GM19043 (cell line): Measurements from ENCODE around the gene COL26A1.
"Not testable (repeated sequence)": the region's sequence is repeated elsewhere in the genome, so short reads cannot be mapped to it uniquely, and the experiment has no call there.

ENCODE experiments used
- ATAC-seq: cut with Tn5 transposase; IDR thresholded peaks from one replicate; pipeline ENCODE4 v1.9.1; 2021; ENCODE audit warnings: low read depth; ENCODE audit not compliant: unreplicated experiment

The COL26A1 gene

DNA sequence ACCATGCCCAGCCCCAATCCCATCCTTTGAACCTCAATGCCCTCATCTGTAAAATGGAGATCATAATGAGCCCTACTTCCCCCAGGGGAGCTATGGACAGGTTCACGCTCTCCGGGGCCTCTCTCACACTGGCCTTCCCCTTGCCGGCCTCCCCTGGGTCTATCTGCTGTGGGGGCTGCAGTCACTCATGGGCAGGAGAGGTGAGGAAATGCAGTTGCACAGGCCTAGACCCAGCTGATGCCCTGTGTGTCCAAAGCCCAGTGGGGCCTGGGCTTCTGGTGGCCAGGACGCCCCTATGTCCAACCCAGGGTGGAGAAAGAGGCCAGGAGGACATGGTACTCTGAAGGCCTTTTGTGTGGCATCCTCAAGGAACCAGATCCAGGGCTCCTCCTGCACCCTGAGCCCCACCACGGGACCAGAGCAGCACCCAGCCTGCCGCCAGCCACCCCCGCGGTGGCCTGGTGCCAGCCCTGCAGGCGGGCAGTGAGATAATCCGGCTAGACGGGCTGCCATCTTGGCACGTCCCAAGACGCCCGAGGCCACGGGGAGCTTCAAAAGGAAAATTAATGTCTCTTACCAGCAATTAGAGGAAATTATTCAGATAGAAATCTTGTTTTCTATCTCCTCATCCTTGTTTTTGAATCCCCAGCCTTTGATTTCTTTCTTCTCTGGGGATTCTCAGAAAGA is 227.4 kb downstream of the COL26A1 start:
- ATAC-seq: no peak

DNA sequence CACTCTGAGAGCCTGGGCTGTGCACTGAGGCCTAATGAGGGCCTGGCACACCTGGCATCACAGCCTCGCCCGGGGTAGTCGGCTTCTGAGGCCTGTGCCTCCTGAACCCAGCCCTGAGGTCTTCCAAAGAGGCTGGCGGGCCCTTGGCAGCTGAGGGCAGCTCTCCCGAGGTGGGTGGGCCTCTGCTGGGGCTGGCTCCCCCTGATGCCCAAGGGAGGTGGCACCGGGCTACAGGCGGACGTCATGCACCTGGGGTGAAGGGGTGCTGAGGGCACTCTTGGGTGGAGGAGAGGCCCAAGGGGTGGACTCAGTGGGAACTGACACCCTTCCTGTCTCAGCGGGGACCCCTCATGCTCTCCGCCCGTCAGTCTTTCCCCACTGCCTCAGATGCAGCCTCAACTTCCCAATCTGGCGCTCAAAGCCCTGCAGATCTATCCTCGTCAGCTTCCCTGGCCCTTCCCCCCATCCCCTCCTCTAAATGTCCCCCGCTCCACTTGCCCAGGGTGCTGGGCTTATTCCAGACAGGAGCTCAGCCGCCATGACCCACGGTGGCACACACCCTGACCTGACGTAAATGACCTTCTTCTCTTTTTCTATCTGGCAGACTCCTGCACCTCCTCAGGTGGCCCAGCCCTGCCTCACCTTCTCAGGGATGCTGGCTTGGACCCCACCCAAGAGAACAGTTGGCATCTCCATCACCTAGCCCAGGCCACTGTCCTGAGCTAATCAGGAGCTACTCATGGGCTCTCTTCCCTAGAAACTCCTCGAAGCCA is 228.2 kb downstream of the COL26A1 start:
- ATAC-seq: no peak

DNA sequence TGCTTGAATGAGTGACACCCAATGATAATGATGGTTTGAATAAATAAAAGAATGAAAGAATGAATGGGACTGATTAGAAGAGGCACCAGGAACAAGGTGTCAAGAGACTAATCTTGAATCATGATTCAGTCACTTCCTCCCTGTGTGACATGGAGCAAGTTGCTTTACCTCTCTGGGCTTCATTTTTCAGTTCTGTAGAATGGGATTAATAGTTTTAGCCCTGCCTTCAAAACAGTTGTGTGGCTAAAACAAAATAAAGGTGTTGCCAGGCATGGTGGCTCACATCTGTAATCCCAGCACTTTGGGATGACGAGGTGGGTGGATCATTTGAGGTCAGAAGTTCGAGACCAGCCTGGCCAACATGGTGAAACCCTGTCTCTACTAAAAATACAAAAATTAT is 228.8 kb downstream of the COL26A1 start:
- no peak for ATAC-seq

DNA sequence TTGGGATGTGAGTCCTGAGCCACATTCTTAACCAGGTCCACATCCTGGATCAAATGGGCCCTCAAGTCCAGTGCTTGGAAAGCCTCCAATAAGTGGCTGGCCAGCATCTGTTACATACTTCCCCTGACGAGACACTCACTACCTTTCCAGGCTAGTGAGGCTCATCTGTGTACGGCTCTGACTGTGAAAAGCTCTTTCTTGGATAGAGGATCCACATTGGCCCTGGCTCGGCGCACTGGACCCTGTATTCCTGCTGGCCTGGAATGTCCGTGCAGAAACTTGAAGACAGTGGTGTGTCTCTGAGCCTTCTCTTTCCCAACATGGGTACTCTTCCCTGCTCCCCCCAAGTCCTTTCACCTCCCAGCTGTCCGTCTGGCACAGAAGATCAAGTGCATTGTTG is 230.9 kb downstream of the COL26A1 start:
- no peak for ATAC-seq

DNA sequence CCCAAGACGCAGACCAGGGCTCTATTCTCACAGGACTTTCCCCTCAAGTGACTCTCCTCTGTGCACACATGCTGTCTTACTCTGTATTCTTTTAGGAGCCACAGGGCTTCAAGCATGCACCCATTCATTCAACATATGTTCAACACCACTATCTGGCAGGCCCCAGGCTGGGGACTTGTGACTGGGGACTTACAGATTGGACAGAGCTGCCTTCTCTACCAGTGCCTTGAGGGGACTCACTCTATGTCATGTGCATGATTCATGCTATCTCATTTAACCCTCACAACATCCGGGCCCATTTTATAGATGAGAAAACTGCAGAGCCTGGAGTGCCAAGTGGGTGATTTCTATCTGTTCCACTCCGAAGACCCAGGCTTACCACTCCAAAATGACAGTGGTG is 232.1 kb downstream of the COL26A1 start:
- ATAC-seq: no peak

DNA sequence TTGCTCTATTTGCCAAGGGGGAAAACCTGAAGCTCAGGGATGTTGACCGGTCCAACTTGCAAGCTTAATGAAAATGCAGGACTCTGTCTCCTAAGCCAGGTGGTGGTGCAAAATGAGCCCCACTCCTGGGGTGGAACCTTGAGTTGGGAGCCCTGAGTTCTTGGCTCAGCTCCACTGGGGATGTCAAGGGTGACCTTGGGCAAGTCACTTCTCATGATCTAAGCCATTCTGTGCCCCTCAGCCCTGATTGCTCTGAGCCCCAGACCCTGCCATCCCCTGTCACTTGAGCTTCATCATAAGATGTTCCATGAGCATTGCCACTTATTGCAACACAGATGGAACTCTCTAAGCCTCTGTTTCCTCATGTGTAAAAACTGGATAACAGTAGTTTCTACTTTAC is 232.6 kb downstream of the COL26A1 start:
- ATAC-seq: no peak

DNA sequence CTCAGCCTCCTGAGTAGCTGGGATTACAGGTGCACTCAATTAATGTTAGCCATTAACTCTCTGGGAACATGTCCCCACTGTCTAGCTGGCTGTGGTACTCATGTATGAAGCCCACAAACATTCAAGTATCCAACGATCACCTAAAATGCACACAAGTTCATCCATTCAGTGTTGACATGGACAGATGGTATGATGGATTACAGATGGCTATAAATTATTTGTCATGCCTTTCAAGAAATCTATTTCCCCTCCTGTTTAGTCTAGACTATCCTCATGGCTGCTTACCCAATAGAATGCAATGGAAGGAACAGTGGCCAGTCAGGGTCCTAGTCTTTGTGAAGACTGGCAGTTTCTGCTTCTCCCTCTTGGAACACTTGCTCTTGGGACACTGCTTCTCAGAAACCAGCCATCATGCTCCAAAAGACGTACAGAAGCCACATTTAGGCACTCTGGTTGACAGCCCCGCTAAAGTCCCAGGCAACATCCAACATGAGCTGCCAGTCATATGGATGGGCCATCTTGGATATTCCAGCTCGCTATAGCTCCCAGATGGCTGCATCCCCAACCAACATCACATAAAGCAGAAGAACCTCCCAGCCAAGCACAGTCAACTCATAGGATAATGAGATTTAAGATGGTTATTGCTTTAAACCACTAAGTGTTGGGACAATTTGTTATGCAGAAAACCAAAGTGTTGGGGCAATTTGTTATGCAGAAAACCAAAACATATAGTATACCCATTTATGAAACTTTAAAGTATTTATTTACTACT is 233.3 kb downstream of the COL26A1 start:
- no peak for ATAC-seq

DNA sequence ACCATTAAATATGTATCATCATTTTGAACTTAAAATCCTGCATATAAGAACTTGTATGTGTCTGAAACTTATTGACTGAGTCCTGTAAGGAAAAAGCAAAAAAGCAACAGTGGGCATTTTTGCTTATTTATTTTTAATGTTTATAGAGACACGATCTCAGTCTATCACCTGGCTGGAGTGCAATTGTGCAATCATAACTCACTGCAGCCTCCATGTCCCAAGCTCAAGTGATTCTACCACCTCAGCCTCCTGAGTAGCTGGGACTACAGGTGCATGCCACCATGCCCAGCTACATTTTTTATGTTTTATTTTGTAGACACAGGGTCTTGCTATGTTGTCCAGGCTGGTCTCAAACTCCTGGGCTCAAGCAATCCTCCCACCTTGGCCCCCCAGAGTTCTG is 234.2 kb downstream of the COL26A1 start:
- no peak for ATAC-seq

DNA sequence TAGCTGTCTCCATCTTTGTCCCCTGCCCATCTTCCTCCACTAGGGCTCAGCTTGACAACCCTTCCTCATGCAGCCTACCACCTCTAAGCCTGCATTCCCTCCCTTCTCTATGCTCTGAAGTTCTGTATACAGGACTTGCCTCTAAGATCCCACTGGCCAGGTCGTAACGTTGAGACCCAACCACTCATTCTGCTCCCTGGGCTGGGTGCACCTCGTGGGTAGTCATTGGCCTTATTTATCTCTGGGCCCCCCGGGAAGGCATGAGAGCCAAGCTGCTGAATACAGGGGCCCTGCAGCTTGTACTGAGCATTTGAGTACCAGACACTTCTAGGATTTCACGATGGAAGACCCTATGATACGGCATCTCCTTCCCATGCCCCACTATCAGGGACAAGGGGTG is 235.3 kb downstream of the COL26A1 start:
- no peak for ATAC-seq

DNA sequence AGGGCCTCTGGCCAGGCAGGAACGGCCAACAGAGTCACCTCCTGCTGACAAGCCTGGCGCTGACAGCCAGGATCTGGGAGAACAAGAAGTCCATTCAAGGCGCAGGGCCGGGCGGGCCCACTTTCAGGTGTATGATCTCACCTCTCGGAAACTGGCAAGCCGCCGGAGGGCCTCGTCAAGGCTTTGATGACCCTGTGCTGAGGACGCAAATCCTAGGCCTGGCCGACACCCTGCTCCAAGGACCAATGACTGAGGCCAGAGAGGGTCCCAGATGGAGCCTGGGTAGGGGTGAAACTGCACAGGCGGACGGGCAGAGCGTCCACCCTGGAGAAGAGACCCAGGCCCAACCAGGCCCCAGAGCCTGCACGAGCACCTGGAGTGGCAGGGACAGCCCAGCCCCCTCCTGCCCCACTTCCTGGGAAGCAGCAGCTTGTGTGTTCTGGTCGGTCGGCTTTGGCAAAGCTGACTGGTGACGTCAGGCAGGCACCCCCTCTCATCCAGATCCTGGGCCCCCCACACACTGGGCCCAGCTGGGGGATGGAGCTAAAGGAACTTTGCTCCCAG is 235.8 kb downstream of the COL26A1 start:
- ATAC-seq: no peak

DNA sequence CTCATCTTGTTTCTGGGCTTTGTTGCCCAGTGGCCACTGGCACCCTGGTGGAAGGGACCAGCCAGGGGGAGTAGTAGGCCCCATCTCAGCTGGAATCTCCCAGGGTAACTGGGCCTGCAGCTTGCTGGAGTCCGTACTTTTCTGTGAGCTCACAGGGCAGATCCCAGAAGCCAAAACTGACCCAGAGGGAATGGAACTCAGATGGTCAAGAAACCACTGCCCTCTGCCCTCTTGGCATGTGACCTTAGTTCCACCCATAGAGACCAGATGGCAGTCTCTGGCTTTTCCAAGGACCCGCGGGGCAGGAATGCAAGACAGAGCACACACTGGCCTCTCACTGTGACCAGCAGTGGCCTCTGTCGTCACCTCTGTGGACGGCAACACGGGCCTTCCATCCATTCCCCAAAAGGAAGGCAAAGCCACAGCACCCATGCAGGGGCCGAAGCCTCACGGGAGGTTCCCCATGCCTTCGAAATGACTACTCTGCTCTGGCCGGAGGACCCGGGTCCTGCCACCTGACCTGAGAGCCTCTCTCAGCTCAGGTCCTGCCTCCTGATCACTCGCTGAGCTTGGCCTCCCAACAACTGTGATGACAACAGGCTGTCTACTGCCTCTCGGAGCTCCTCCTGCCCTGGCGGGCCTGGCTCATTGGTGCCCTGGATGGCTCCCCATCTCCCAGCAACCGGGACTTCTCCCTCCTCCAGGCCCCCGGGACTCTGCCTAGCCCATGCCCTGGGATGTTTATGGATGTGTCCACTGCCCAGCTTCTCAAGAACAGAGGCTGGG is 236.5 kb downstream of the COL26A1 start:
- no peak for ATAC-seq

DNA sequence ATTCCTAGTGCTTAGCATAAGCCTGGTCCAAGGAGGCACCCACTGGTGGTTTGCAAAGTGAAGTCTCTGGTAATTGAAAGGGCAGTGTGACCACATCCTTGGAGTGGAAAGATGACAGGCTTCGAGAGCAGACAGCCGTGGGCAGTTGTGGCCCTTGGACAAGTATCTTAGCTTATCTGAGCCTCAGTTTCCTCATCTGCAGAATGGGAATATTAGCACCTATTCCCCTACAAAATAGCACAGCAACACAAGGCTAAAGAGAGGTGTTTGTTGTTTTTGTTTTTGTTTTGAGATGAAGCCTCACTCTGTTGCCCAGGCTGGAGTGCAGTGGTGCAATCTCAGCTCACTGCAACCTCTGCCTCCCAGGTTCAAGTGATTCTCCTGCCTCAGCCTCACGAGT is 237.1 kb downstream of the COL26A1 start:
- ATAC-seq: no peak

DNA sequence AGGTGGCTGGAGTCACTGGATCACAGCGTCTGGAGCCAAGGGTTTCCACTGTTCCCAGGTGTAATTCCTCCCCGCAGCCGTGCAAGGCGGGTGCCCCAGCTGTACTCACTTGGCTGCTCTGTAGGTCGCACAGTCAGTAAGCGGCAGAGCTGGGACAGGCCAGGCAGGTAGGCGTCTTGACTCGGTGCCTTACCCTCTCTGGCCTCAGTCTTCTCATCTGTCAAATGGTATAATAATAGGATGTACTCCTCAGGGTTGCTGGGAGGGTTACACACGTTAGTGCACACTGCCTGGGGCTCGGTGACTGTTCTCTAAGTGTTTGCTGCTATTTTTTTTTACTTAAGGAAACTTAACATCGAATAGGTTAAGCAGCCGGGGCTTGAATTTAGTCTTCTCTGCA is 239.4 kb downstream of the COL26A1 start:
- ATAC-seq: no peak

DNA sequence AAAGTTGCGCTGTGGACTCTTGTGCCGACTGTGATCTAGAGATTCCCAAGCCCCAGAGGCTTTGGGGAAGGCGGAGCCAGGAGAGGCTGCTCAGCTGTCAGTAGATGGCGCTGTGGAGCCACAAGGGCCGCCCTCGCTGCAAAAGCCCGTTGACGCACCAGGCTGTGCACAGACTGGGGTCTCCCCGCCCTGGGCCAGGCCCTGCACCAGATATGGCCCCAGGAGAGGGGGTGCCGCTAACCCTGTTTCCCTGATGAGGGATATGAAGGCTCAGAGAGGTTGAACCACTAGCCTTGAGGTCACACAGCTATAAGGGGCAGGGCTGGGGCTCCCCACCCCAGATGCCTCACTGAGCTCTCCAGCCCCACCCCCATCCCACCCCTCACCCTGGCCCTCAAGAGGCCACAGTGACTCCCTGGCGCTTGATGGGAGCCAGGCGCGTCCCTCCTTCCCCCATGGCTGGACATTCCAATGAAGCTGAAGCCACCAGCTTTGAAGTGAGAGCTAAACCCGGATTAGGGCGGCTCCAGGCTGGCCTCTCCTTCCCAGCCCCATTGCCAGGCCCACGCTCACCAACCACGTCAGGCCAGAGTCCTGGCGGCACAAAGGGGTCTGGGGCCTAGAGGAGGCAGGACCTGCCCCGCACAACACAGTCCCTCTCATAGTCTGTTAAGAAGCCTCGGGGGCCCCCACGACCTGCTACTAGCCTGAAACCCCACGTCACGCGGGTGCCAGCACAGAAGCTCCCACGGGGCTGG is 240.0 kb downstream of the COL26A1 start:
- no peak for ATAC-seq

DNA sequence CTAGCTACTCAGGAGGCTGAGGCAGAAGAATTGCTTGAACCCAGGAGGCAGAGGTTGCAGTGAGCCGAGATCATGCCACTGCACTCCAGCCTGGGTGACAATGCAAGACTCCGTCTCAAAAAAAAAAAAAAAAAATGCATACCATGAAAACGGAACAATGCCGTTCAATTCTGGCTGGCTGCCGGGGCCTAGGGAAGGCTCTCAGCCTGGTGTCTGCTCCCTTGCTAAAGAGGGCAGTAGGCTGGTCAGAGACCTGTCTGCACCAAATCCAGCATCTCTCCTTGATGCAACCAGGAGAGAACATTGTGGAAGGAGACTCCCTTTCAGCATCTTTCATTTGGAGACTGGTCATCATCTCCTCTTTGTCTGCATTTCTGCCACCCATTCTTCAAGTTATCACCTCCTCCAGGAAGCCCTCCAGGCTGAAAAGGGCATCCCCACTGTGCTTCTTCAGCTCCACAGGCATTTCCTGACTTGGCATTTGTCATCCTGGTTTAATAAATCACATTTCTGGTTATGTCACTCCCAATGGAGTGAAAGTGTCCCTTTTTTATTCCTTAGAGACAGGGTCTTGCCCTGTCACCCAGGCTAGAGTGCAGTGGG is 241.8 kb downstream of the COL26A1 start:
- no peak for ATAC-seq

DNA sequence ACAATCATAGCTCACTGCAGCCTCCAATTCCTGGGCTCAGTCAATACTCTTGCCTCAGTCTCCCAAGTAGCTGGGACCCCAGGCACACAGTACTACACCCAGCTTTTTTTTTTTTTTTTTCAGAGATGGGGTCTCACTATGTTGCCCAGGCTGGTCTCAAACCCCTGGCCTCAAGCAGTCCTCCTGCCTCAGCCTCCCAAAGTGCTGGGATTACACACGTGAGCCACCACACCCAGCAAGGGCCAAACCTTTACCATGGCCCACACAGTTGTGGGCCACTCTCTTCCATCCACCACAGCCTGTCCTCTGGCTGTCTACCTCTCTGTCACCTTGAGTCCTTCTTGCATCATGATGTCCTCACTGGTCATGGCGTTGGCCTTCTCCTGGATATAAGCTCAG is 242.3 kb downstream of the COL26A1 start:
- ATAC-seq: not testable (repeated sequence)

DNA sequence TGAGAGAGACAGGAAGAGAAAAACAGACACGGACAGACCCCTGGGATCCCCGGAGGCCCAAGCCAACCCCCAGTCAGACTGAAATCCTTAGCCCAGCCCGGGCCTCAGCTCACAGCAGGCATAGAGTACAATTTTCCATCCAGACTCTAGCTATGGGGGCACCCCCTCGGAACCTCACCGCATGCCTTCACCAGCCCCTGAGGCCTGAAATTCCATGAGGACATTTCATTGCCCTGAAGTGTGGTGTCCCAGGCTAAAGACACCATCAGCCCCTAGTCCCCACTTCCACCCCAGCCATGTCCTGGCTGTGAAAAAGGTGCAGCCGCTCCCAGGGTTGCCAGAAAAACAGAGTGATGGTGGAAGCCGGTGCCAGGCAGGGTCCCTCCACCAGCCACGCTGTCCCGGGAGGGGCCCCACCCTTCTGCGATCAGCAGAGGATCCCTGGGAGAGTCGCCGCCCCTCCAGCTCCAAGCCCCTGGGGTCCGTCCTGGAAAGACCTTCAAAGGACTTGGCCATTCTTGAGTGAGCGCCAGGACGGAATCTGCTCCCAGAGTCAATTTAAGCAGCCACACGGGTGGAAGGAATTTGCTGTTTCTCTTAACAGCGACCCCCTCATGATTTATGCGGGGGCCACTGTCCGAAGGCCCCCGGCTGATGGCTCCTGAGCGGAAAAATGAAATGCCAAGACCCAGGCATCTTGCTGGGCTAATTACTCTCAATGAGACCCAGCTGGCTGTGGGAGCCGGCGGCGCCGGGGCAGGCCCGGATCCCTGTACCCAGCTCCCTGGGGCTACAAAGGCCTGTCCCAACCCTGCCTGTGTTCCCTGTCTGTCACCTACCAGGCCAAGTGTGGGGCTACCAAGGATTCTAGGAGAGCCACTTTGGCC is 243.2 kb downstream of the COL26A1 start:
- no peak for ATAC-seq

DNA sequence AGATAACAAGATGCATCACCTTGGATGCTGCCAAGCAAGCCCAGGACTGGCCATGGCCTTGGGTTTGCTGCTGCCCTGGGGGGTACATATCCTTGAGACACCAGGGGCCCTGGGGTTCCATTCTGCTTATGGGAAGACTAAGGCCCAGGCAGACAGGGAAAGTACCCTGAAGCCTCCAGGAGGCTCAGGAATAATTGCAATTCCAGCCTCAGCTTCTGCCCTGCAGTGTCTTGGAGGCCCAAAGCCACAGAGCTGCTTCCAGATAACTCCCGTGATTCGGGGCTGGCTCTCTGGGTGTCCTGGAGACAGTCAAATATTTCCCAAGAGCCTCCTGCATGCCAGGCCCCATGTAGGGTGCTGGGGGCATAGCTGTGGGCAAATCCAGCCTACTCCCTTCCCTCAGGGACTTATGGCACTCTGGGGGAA is 243.8 kb downstream of the COL26A1 start:
- ATAC-seq: no peak
